ENCODE data around the gene FGD2.

DNA sequence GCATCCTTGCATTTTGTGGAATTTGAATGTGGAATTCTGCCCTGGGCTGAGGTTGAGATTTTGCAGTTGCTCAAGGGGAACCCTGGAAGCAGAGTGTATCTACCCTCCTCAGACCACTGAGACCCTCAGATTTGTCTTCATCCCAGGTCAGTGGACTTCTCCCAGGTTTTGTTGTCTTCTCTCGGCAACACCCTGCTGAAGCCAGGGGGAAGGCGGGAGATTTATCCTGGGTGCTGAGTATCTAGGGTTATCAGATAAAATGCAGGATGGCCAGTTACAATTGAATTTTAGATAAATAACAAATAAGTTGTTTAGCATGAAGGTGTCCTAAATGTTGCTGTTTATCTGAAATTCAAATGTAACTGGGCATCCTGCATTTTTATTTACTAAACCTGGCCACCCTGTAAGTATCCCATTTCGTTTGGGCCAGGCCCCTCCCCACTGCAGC, 43.0 kb downstream of the FGD2 start:
- TF ChIP-seq, protein P1, sequence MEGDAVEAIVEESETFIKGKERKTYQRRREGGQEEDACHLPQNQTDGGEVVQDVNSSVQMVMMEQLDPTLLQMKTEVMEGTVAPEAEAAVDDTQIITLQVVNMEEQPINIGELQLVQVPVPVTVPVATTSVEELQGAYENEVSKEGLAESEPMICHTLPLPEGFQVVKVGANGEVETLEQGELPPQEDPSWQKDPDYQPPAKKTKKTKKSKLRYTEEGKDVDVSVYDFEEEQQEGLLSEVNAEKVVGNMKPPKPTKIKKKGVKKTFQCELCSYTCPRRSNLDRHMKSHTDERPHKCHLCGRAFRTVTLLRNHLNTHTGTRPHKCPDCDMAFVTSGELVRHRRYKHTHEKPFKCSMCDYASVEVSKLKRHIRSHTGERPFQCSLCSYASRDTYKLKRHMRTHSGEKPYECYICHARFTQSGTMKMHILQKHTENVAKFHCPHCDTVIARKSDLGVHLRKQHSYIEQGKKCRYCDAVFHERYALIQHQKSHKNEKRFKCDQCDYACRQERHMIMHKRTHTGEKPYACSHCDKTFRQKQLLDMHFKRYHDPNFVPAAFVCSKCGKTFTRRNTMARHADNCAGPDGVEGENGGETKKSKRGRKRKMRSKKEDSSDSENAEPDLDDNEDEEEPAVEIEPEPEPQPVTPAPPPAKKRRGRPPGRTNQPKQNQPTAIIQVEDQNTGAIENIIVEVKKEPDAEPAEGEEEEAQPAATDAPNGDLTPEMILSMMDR (IDR thresholded peaks at IDR 0.05; ENCODE audit: insufficient read depth, low read length), result no peak
- TF ChIP-seq POLR2AphosphoS5 (IDR thresholded peaks at IDR 0.05; ENCODE audit: low read depth), result no peak
